Stimulated activated CD4-positive, alpha-beta T cell treated with anti-CD3 and anti-CD28 coated beads, Interleukin-1b, Interleukin-23, amount 100 ng/mL, for 4 hours (primary cell): Measurements from ENCODE around the gene UAP1L1.
A peak's percentile ranks its signal among the peaks of the same experiment; 100 is the strongest.
"Not testable (repeated sequence)": the region's sequence is repeated elsewhere in the genome, so short reads cannot be mapped to it uniquely, and the experiment has no call there.

ENCODE experiments used
- DNase-seq, 2 donors: peaks; one replicate each; pipeline ENCODE4 v3.0.0-alpha.2; 2020; ENCODE audit warnings: low read depth in 2 of 2

Gene UAP1L1

GRCh38 chr9:137114220-137114612 lies 36.9 kb downstream of the UAP1L1 start:
- no peak for DNase-seq

- DNase-seq, result peak; percentile 74 to 76
These were observed 37.5 kb downstream of the UAP1L1 start, which contains the start of gene DPP7 for GRCh38 chr9:137114613-137115393. TSS of gene DPP7 (minus strand) at chr9:137114733. CDS start at chr9:137114713, 20 bp downstream.

- DNase-seq, result no peak
These were observed 38.2 kb downstream of the UAP1L1 start for GRCh38 chr9:137115394-137116026.

- no peak for DNase-seq
These were observed 38.8 kb downstream of the UAP1L1 start for GRCh38 chr9:137116027-137116507.

GRCh38 chr9:137116728-137117127 lies 39.4 kb downstream of the UAP1L1 start:
- no peak for DNase-seq

GRCh38 chr9:137117269-137117731 lies 40.0 kb downstream of the UAP1L1 start:
- no peak for DNase-seq

GRCh38 chr9:137118092-137118603 lies 40.8 kb downstream of the UAP1L1 start:
- not testable (repeated sequence) for DNase-seq

GRCh38 chr9:137121927-137122795 lies 44.8 kb downstream of the UAP1L1 start:
- DNase-seq, result not testable (repeated sequence)

GRCh38 chr9:137122796-137123467 lies 45.6 kb downstream of the UAP1L1 start:
- not testable (repeated sequence) for DNase-seq

- no peak for DNase-seq
These were observed 46.1 kb downstream of the UAP1L1 start for GRCh38 chr9:137123468-137123837.

GRCh38 chr9:137123952-137124462 lies 46.7 kb downstream of the UAP1L1 start:
- DNase-seq, result not testable (repeated sequence)

- no peak for DNase-seq
These were observed 49.5 kb downstream of the UAP1L1 start for GRCh38 chr9:137126786-137127185.

- no peak for DNase-seq
These were observed 50.2 kb downstream of the UAP1L1 start for GRCh38 chr9:137127301-137128157.

- no peak for DNase-seq
These were observed 51.0 kb downstream of the UAP1L1 start for GRCh38 chr9:137128158-137128861.

- no peak for DNase-seq
These were observed 51.6 kb downstream of the UAP1L1 start for GRCh38 chr9:137128862-137129455.

GRCh38 chr9:137129456-137130175 lies 52.3 kb downstream of the UAP1L1 start:
- DNase-seq, result peak; percentile 82 to 85

- no peak for DNase-seq
These were observed 52.9 kb downstream of the UAP1L1 start for GRCh38 chr9:137130176-137130755.
